CD4-positive, alpha-beta T cell treated with Interleukin-17A for 1 hour (primary cell): ENCODE results near the gene DNAH3.
"Not testable (repeated sequence)": the region's sequence is repeated elsewhere in the genome, so short reads cannot be mapped to it uniquely, and the experiment has no call there.

ENCODE experiments used
- DNase-seq: peaks from one replicate; pipeline ENCODE4 v3.0.0-alpha.2; 2020

Gene DNAH3

DNA sequence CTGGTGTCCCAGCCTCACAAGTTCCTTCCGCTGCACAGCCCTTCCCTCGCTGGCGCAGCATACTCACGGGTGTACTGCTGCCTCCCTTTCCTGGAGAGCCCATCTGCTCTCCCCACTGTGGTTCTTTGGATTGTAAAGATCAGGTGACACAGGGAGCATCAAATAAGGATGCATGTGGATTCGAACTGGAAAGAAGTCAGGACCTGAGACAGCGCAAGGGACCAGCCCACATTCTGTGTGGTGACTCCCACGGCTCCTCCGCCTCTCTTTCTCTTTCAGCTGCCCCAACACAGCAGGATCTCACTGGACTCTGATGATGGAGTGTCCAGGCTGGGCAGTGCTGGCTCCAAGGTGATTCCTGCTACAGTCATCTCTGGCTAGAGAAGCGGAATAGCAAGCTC is 15.9 kb upstream of the DNAH3 start:
- no peak for DNase-seq

DNA sequence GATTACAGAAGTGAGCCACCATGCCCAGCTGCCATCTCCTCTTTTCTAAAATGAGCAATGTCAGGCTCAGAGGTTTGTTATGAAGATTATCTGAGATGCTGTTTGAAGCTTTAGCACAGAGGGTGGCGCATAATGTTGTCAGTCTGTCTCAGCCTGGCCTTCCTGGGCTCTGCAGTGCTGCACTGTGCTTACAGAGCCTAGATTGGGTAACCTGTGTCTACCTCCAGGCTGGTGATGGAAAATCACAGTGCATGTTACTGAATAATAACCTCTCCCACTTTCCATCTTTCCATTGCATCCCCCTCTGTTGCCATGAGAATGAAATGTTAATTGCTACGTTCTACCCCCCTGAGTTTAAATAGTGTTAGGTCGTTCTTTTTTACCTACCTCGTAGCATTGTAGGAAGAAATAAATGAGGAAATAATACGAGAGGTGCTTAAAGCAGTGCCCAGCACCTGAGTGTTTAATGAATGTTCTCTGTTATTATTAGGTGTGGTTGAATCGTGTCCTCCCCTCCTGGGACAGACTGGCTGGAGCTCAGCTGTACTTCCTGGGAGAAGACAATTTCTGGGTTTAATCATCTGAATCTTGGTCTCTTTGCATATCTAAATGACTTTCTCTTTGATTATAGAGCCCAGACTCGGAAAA is 14.0 kb upstream of the DNAH3 start:
- no peak for DNase-seq

DNA sequence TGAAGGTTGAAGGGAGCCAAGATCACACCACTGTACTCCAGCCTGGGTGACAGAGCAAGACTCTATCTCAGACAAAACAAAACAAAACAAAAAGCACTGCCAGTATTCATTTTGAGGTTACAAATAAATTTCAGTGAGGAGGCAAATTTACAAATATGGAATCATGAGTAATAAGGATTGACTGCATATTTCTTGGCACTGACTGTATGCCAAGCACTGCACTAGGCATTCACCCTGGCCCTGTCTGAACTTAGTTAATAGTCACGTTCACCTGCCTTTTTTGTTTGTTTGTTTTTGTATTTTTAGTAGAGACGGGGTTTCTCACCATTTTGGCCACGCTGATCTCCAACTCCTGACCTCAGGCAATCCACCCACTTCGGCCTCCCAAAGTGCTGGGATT is 12.9 kb upstream of the DNAH3 start:
- no peak for DNase-seq

- DNase-seq: no peak
These were observed 12.1 kb upstream of the DNAH3 start for GRCh38 chr16:21162661-21163151.

DNA sequence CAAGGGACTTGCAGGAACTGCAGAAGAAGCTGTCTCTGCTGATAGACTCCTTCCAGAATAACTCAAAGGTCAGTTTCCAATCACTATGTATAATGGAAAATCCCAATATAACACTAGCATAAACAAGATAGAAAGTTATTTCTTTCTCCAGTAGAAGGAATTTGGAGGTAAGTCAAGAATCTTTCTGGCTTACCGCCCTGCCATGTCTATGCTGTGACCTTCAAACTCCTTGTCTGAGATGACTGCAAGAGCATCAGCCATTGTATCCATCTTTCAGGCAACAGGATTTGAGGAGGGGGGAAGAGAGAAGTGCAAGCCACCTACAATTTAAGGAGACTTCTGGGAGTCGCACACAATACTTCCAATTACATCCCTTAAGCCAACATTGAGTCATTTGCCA is 10.6 kb upstream of the DNAH3 start:
- DNase-seq: no peak

- no peak for DNase-seq
These were observed 9.6 kb upstream of the DNAH3 start for GRCh38 chr16:21160276-21160675.

- peak; percentile 5 for DNase-seq
These were observed 8.8 kb upstream of the DNAH3 start for GRCh38 chr16:21159281-21159951.

- DNase-seq: peak; percentile 69
These were observed 7.8 kb upstream of the DNAH3 start, which contains the start of gene LDAF1 for GRCh38 chr16:21158208-21159110. TSS of gene LDAF1 (plus strand) at chr16:21158674. CDS start at chr16:21161183, 2,509 bp downstream.

GRCh38 chr16:21157632-21158031 is 7.0 kb upstream of the DNAH3 start:
- DNase-seq: no peak

DNA sequence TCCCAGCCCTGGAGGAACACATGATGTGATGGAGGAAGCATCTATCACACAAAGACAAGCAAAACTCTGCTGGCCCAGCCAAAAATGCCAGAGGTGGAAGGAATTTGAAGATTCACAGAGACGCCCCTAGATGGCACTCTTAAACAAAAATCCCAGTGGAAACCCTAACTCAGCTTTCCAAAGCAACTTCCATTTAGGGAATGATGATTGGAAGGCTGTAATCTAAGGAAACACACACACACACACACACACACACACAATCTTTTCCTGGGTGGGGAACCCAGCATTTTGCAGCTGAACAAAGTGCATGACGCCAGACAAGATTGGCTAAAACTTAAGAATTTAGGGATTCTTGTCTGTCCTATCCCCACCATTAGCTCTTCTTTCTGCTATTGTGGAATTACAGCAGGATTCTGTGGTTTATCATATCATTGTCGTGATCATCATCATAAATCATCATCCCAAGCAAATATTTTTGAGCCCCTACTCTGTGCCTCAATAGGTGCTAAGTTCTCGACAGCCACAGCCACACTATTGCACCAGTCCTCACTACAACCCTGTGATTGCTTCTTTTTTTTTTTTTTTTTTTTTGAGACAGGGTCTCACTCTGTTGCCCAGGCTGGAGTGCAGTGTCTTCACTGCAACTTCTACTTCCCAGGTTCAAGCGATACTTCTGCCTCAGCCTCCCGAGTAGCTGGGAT is 6.3 kb upstream of the DNAH3 start:
- peak; percentile 26 for DNase-seq

DNA sequence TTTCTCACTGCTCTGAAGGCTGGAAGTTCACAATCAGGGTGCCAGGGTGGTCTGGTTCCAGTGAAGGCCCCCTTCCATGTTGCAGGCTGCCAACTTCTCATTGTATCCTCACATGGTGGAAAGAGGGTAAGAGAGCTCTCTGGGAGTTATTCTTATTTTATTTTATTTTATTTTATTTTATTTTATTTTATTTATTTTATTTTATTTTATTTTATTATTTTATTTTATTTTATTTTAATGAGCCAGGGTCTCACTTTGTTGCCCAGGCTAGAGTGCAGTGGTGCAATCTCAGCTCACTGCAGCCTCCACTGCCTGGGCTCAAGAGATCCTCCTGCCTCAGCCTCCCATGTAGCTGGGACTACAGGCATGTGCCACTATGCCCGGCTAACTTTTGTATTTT is 5.4 kb upstream of the DNAH3 start:
- DNase-seq: not testable (repeated sequence)

DNA sequence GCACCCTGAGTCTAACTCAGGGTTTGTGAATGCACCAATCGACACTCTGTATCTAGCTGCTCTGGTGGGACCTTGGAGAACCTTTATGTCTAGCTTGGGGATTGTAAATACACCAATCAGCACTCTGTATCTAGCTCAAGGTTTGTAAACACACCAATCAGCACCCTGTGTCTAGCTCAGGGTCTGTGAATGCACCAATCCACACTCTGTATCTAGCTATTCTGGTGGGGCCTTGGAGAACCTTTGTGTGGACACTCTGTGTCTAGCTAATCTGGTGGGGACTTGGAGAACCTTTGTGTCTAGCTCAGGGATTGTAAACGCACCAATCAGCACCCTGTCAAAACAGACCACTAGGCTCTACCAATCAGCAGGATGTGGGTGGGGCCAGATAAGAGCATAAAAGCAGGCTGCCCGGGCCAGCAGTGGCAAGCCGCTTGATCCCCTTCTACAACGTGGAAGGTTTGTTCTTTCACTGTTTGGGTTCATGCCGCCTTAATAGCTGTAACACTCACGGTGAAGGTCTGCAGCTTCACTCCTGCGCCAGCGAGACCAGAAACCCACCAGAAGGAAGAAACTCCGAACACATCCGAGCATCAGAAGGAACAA is 2.6 kb upstream of the DNAH3 start:
- DNase-seq: not testable (repeated sequence)

GRCh38 chr16:21152160-21153030 is 1.7 kb upstream of the DNAH3 start:
- DNase-seq: not testable (repeated sequence)

DNA sequence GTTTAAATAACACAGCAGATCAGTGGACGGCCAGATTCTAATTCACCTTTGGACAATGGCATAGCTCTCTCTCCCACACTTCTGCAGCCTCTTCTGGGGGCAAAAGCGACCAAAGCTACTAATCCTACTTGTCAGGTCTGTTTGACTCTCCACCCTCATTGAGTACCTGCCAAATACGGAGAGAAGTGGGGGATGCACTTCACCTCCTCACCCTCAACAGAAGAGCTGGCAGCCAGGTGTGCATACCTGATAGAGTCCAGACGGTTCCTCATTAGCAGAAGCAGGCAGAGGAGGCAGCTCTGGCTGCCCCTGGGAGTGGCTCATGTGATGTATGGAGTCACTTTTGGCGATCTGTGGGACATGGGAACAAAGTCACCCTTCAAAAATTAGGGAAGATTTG is 4.9 kb downstream of the DNAH3 start:
- no peak for DNase-seq

GRCh38 chr16:21134053-21134452 is 16.6 kb downstream of the DNAH3 start:
- no peak for DNase-seq

DNA sequence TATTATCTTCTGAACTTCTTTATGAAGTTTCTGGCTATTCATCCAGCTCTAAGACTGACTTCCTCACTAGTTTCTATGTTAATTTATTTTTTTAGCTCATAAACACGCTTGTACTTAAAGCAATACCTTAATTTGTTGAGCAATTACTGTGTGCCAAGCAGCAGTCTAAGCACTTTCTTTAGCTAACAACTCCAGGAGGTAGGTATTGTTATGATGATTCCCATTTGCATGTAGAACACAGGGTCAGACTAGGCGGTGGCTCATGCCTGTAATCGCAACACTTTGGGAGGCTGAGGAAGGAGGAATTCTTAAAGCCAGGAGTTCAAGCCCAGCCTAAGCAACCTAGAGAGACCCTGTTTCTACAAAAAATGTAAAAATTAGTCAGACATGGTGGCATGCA is 19.8 kb downstream of the DNAH3 start:
- DNase-seq: no peak

- DNase-seq: no peak
These were observed 21.7 kb downstream of the DNAH3 start for GRCh38 chr16:21128991-21129390.

GRCh38 chr16:21126518-21126917 is 24.1 kb downstream of the DNAH3 start:
- no peak for DNase-seq

- DNase-seq: no peak
These were observed 25.5 kb downstream of the DNAH3 start for GRCh38 chr16:21125191-21125590.

GRCh38 chr16:21120976-21121520 is 29.6 kb downstream of the DNAH3 start:
- DNase-seq: no peak

DNA sequence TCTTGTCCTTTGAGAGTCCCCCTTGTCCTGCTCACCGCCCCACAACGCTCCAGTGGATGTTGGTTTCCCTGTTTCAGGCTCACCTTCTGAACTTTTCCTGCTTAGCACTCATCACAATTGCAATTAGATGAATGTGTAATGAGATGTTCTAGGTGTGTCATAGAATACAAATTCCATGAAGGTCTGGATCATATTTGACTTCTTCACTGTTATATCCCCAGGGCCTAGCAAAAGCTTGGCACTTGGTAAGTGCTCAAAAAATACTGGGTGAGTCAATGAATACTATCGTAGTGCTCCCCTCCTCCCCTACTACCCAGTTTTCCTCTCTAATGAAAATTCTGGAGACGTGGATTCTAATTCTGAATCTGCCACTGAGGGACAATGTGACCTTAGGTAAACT is 33.1 kb downstream of the DNAH3 start:
- no peak for DNase-seq
